PC-9 (cell line): ENCODE data around the gene CYB5B. TPM values are rescaled to one million over a fixed set of nuclear protein-coding genes. Genes with fewer than 3 reads are reported as not detected.

Experiments
- BruUV-seq: library from RNA; stranded (reverse); fragments of 400-500 nt; replicated peaks from 2 replicates; lab custom pipeline; 2021; lab: Mats Ljungman, UMichigan
- CTCF ChIA-PET: fragments of 300-600 bp; sonication (Branson Sonifier 250); formaldehyde crosslinking; loops from one replicate; lab custom pipeline; 2022; ENCODE audit warnings: antibody characterized with exemption; lab: Charles Lee
- POLR2A ChIA-PET: fragments of 300-600 bp; sonication (Branson Sonifier 250); formaldehyde crosslinking; loops from one replicate; lab custom pipeline; 2022; ENCODE audit warnings: antibody characterized with exemption; ENCODE audit not compliant: unreplicated experiment; lab: Charles Lee
- DNase-seq, 2 experiments: peaks; one replicate each; pipeline versions ENCODE4 v3.0.0 to v3.0.0-alpha.2; 2015 to 2022; ENCODE audit warnings: mixed read lengths in 1 of 2
- H2AFZ ChIP-seq: fragments of 200-600 bp; sonication (generic); 2 replicates; pipeline ENCODE4 v1.8.1; 2017; ENCODE audit warnings: antibody characterized with exemption
- H3F3A ChIP-seq: fragments of 200-600 bp; sonication (generic); 2 replicates; pipeline ENCODE4 v1.8.1; 2017; ENCODE audit warnings: antibody characterized with exemption, mild to moderate bottlenecking, low read depth; ENCODE audit not compliant: insufficient read depth
- H3K27ac ChIP-seq: fragments of 200-600 bp; sonication (generic); 2 replicates; pipeline ENCODE4 v1.6.1; 2016; ENCODE audit warnings: mixed run types
- H3K27me3 ChIP-seq: fragments of 200-600 bp; sonication (generic); 2 replicates; pipeline ENCODE4 v1.6.1; 2016; ENCODE audit warnings: low read depth, mixed run types; ENCODE audit not compliant: insufficient read depth
- H3K36me3 ChIP-seq: fragments of 200-600 bp; sonication (generic); 2 replicates; pipeline ENCODE4 v1.6.1; 2016; ENCODE audit warnings: low read depth, mixed run types
- H3K4me1 ChIP-seq: fragments of 200-600 bp; sonication (generic); replicated peaks from 2 replicates; pipeline ENCODE4 v1.6.1; 2016; ENCODE audit warnings: mixed run types; ENCODE audit not compliant: insufficient read depth
- H3K4me2 ChIP-seq: fragments of 200-600 bp; sonication (generic); 2 replicates; pipeline ENCODE4 v1.6.1; 2017; ENCODE audit warnings: mixed run types
- H3K4me3 ChIP-seq: fragments of 200-600 bp; sonication (generic); 2 replicates; pipeline ENCODE4 v1.6.1; 2016; ENCODE audit warnings: mixed run types
- H3K79me2 ChIP-seq: fragments of 200-600 bp; sonication (generic); 2 replicates; pipeline ENCODE4 v1.6.1; 2017; ENCODE audit warnings: low read depth, mixed run types
- H3K9me2 ChIP-seq: fragments of 200-600 bp; sonication (generic); 2 replicates; pipeline ENCODE4 v1.8.1; 2017; ENCODE audit warnings: mild to moderate bottlenecking; ENCODE audit not compliant: insufficient read depth
- H3K9me3 ChIP-seq: fragments of 200-600 bp; sonication (generic); 2 replicates; pipeline ENCODE4 v1.8.1; 2016; ENCODE audit warnings: low read depth; ENCODE audit not compliant: insufficient read depth
- H4K20me1 ChIP-seq: fragments of 200-600 bp; sonication (generic); 2 replicates; pipeline ENCODE4 v1.8.1; 2017; ENCODE audit not compliant: insufficient read depth
- EZH2 ChIP-seq: fragments of 200-600 bp; sonication (generic); IDR thresholded peaks from 2 replicates; pipeline ENCODE4 v1.8.0; 2017; ENCODE audit warnings: antibody characterized with exemption, low read depth
- intact Hi-C: fragments of 100-400 bp; cut with micrococcal nuclease; formaldehyde crosslinking; loops from one replicate; pipeline ENCODE4 v1.10.0; 2022; ENCODE audit not compliant: unreplicated experiment
- total RNA-seq: library from RNA; stranded (reverse); gene quantifications from 2 replicates; pipeline ENCODE4 v1.2.3, GENCODE V29; 2021
- TF ChIP-seq, protein P1 (sequence below): fragments of 200-600 bp; sonication (generic); conservative IDR thresholded peaks from 2 replicates; pipeline ENCODE4 v1.6.1; 2017; ENCODE audit warnings: mixed run types, antibody characterized with exemption, mild to moderate bottlenecking, moderate library complexity

The CYB5B gene
- total RNA-seq, 1 experiment from 2014 or later = 29.3 TPM

DNA sequence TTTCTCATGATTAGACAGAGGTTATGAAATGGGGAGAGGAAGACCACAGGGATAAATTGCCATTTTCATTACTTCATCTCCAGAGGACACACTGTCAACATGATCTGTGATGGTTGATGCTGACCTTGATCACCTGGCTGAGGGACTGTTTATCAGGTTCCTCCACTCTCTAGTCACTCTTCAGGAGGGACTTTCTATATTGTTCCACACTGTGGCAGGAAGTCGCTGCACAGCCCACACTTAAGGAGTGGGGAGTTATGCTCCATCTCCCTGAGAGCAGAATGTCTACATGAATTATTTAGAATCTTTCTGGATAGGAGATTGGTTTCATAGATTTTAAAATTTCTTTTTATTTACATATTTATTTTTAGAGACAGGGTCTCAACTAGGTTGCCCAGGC is 46.7 kb downstream of the CYB5B start:
- Histone ChIP-seq H3K4me3 (no peak overlapping the region), H3K27me3 (no peaks in the 10 kb centered on the region), H3K79me2 (peaks cover 6% of the 10 kb centered on the region; the same call in 1 of the 2 replicates), H3K27ac (no peak overlapping the region), H3K4me1 (peaks cover 2% of the 10 kb centered on the region), H4K20me1 (no peaks in the 10 kb centered on the region), H3K36me3 (peaks cover 19% of the 10 kb centered on the region), H3K9me3 (no peaks in the 10 kb centered on the region), H2AFZ (no peak overlapping the region), H3F3A (peaks cover 25% of the 10 kb centered on the region), H3K9me2 (no peaks in the 10 kb centered on the region), H3K4me2 (no peak overlapping the region)
- TF ChIP-seq EZH2 = no peak
- TF ChIP-seq, protein P1, sequence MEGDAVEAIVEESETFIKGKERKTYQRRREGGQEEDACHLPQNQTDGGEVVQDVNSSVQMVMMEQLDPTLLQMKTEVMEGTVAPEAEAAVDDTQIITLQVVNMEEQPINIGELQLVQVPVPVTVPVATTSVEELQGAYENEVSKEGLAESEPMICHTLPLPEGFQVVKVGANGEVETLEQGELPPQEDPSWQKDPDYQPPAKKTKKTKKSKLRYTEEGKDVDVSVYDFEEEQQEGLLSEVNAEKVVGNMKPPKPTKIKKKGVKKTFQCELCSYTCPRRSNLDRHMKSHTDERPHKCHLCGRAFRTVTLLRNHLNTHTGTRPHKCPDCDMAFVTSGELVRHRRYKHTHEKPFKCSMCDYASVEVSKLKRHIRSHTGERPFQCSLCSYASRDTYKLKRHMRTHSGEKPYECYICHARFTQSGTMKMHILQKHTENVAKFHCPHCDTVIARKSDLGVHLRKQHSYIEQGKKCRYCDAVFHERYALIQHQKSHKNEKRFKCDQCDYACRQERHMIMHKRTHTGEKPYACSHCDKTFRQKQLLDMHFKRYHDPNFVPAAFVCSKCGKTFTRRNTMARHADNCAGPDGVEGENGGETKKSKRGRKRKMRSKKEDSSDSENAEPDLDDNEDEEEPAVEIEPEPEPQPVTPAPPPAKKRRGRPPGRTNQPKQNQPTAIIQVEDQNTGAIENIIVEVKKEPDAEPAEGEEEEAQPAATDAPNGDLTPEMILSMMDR = no peak
- CTCF ChIA-PET = no interaction called here
- DNase-seq = no peak
- no TSS peak for BruUV-seq
- intact Hi-C loops = no loop called here
- POLR2A ChIA-PET = no interaction called here

GRCh38 chr16:69474408-69474807 is 50.0 kb downstream of the CYB5B start:
- H2AFZ ChIP-seq = no peak overlapping the region
- H3K27ac ChIP-seq = no peak overlapping the region
- no peak overlapping the region for H3K4me3 ChIP-seq
- peaks cover 52% of the 10 kb centered on the region for H3F3A ChIP-seq
- H3K9me2 ChIP-seq = no peaks in the 10 kb centered on the region
- no peaks in the 10 kb centered on the region for H4K20me1 ChIP-seq
- CTCF ChIA-PET = no interaction called here
- no peaks in the 10 kb centered on the region for H3K27me3 ChIP-seq
- no peak overlapping the region for H3K4me2 ChIP-seq
- peaks cover 17% of the 10 kb centered on the region for H3K4me1 ChIP-seq
- H3K9me3 ChIP-seq = no peaks in the 10 kb centered on the region
- POLR2A ChIA-PET = no interaction called here
- peaks cover 32% of the 10 kb centered on the region for H3K36me3 ChIP-seq
- BruUV-seq = no TSS peak
- H3K79me2 ChIP-seq = peaks cover 14% of the 10 kb centered on the region; the same call in 1 of the 2 replicates
- TF ChIP-seq, protein P1 = no peak
- DNase-seq = no peak
- intact Hi-C loops = no loop called here

GRCh38 chr16:69476920-69477443 is 52.6 kb downstream of the CYB5B start:
- Histone ChIP-seq H3K36me3 (peaks cover 39% of the 10 kb centered on the region), H3K4me2 (no peak overlapping the region), H3F3A (peaks cover 62% of the 10 kb centered on the region), H3K4me1 (peaks cover 17% of the 10 kb centered on the region), H3K79me2 (peaks cover 14% of the 10 kb centered on the region; the same call in 1 of the 2 replicates), H3K9me3 (no peaks in the 10 kb centered on the region), H2AFZ (no peak overlapping the region), H3K27me3 (no peaks in the 10 kb centered on the region), H3K9me2 (no peaks in the 10 kb centered on the region), H4K20me1 (no peaks in the 10 kb centered on the region), H3K27ac (peak overlapping the region; percentile 33), H3K4me3 (no peak overlapping the region)
- DNase-seq = peak in 1 of 2 experiments; percentile 82
- no peak for TF ChIP-seq EZH2
- TF ChIP-seq, protein P1 = no peak
- BruUV-seq = no TSS peak
- CTCF ChIA-PET = interaction anchor here (1.2 kb wide), 1 partner anchor 81 kb away, joined by 3 read pairs; no protein-coding TSS in a partner anchor
- intact Hi-C loops = no loop called here
- POLR2A ChIA-PET = no interaction called here
